ENCODE data around the gene GALNT15. TPM values are rescaled to one million over a fixed set of nuclear protein-coding genes. Genes with fewer than 3 reads are reported as not detected.

GALNT15 gene
- total and polyA plus RNA-seq, 2 experiments from 2014 or later = 0.18 to 0.97 TPM

- Histone ChIP-seq H3K4me3 (peak overlapping the region; percentile 62), H3K27me3 (no peaks in the 10 kb centered on the region), H3K27ac (peak overlapping the region; percentile 55), H3K4me1 (ENCODE audit: low read depth) (peaks cover 20% of the 10 kb centered on the region), H3K9me3 (ENCODE audit: low read depth) (no peaks in the 10 kb centered on the region), H3K36me3 (peaks cover 14% of the 10 kb centered on the region)
- DNase-seq (ENCODE audit: low read depth in 1 of 2, low spot score in 1 of 2) = peak in 1 of 2 donors; percentile 14
- no peak for TF ChIP-seq CTCF (IDR thresholded peaks at IDR 0.05; ENCODE audit: low read depth, low read length)
These were observed 89.8 kb downstream of the GALNT15 start for GRCh38 chr3:16264174-16264707.

- H3K4me1 ChIP-seq (ENCODE audit: low read depth) = peaks cover 20% of the 10 kb centered on the region
- DNase-seq (ENCODE audit: low read depth in 1 of 2, low spot score in 1 of 2) = peak; percentile 100
- peak within 1 kb of the TSS; percentile 96 for H3K27ac ChIP-seq
- H3K4me3 ChIP-seq = peak within 1 kb of the TSS; percentile 62
- peaks cover 14% of the 10 kb centered on the region for H3K36me3 ChIP-seq
- TF ChIP-seq CTCF (IDR thresholded peaks at IDR 0.05; ENCODE audit: low read depth, low read length) = no peak
- H3K27me3 ChIP-seq = no peaks in the 10 kb centered on the region
- H3K9me3 ChIP-seq (ENCODE audit: low read depth) = no peaks in the 10 kb centered on the region
These were observed 90.4 kb downstream of the GALNT15 start, which contains the start of the genes DPH3 and OXNAD1 for GRCh38 chr3:16264708-16265454. DPH3 (minus strand) TSS chr3:16264943; CDS start chr3:16264876, 67 bp downstream. OXNAD1 (plus strand) TSS chr3:16265212; CDS start chr3:16270953, 5,741 bp downstream.

GRCh38 chr3:16265455-16265786 lies 90.9 kb downstream of the GALNT15 start:
- no peak for DNase-seq (ENCODE audit: low read depth in 1 of 2, low spot score in 1 of 2)
- H3K4me3 ChIP-seq = peak overlapping the region; percentile 62
- H3K27me3 ChIP-seq = no peaks in the 10 kb centered on the region
- peak overlapping the region; percentile 96 for H3K27ac ChIP-seq
- H3K36me3 ChIP-seq = peaks cover 14% of the 10 kb centered on the region
- H3K4me1 ChIP-seq (ENCODE audit: low read depth) = peaks cover 20% of the 10 kb centered on the region
- TF ChIP-seq CTCF (IDR thresholded peaks at IDR 0.05; ENCODE audit: low read depth, low read length) = no peak
- H3K9me3 ChIP-seq (ENCODE audit: low read depth) = no peaks in the 10 kb centered on the region

GRCh38 chr3:16266714-16267113 lies 92.2 kb downstream of the GALNT15 start:
- DNase-seq (ENCODE audit: low read depth in 1 of 2, low spot score in 1 of 2) = no peak
- Histone ChIP-seq H3K36me3 (peaks cover 22% of the 10 kb centered on the region), H3K27ac (peak overlapping the region; percentile 29), H3K4me1 (ENCODE audit: low read depth) (peaks cover 20% of the 10 kb centered on the region), H3K27me3 (no peaks in the 10 kb centered on the region), H3K9me3 (ENCODE audit: low read depth) (no peaks in the 10 kb centered on the region), H3K4me3 (peak overlapping the region; percentile 62)
- TF ChIP-seq CTCF (IDR thresholded peaks at IDR 0.05; ENCODE audit: low read depth, low read length) = no peak

- Histone ChIP-seq H3K4me1 (ENCODE audit: low read depth) (peaks cover 18% of the 10 kb centered on the region), H3K4me3 (no peak overlapping the region), H3K27me3 (no peaks in the 10 kb centered on the region), H3K36me3 (peaks cover 55% of the 10 kb centered on the region), H3K27ac (no peak overlapping the region), H3K9me3 (ENCODE audit: low read depth) (no peaks in the 10 kb centered on the region)
- no peak for TF ChIP-seq CTCF (IDR thresholded peaks at IDR 0.05; ENCODE audit: low read depth, low read length)
- DNase-seq (ENCODE audit: low read depth in 1 of 2, low spot score in 1 of 2) = no peak
These were observed 96.4 kb downstream of the GALNT15 start for GRCh38 chr3:16270855-16271254.

All from cardiac muscle cell (in vitro differentiated cells and primary cell).